ENCODE data around the gene PSMF1.

Gene PSMF1

DNA sequence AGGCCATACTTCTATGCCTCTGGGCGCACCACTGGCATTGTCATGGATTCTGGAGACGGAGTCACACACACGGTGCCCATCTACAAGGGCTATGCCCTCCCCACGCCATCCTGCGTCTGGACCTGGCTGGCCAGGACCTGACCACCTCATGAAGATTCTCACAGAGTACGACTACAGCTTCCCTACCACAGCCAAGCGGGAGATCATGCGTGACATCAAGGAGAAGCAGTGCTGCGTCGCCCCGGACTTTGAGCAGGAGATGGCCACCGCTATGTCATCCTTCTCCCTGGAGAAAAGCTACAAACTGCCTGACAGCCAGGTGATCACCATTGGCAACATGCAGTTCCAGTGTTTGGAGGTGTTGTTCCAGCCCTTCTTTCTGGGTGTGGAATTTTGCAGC is 42.6 kb downstream of the PSMF1 start:
- DNase-seq (ENCODE audit: low read depth, low spot score), result no peak
- H3K27ac ChIP-seq, result no peak overlapping the region

DNA sequence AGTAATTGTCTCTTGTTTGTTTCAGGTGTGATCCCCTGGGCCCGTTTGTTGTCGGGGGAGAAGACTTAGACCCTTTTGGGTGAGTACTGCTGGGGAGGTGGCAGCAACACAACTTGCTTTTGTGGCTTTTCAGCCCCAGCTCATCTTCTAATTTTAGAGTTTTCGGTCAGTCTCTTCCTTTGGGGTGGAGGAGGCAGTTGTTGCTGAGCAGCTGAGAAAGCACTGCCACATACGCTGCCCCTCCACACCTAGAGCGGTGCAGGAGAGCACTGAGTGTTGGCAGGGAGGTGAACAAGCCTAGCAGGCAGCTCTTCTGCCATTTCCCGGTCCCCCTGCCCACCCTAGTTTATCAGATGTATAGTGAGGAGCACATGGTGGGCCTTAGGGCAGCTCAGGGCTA is 44.7 kb downstream of the PSMF1 start:
- H3K27ac ChIP-seq, result no peak overlapping the region
- DNase-seq (ENCODE audit: low read depth, low spot score), result no peak

DNA sequence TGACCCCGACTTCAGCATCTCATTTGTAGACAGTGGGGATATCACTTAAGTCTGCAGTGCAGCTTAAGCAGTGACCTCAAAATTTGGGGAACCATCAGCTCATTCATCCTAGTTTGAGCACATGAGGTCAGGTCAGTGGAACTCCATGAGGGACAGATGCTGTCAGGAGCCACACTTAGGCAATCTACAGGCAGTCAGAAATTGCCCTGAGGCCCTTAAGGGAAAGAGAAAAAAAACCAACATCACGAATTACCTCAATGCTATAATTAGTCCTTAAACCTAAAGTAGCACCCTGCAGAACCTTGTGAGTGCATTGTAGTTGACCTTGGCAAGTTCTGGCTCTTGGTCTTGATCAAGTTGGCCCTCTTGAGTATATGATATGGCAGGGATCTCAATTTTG is 45.3 kb downstream of the PSMF1 start:
- H3K27ac ChIP-seq, result no peak overlapping the region
- no peak for DNase-seq (ENCODE audit: low read depth, low spot score)

- H3K27ac ChIP-seq, result no peak overlapping the region
- DNase-seq (ENCODE audit: low read depth, low spot score), result no peak
Measured at GRCh38 chr20:1164871-1165270, 46.5 kb downstream of the PSMF1 start.

- no peak for DNase-seq (ENCODE audit: low read depth, low spot score)
- H3K27ac ChIP-seq, result no peak overlapping the region
Measured at GRCh38 chr20:1165521-1165920, 47.1 kb downstream of the PSMF1 start.

- H3K27ac ChIP-seq, result no peak overlapping the region
- DNase-seq (ENCODE audit: low read depth, low spot score), result no peak
Measured at GRCh38 chr20:1165941-1166340, 47.5 kb downstream of the PSMF1 start.

DNA sequence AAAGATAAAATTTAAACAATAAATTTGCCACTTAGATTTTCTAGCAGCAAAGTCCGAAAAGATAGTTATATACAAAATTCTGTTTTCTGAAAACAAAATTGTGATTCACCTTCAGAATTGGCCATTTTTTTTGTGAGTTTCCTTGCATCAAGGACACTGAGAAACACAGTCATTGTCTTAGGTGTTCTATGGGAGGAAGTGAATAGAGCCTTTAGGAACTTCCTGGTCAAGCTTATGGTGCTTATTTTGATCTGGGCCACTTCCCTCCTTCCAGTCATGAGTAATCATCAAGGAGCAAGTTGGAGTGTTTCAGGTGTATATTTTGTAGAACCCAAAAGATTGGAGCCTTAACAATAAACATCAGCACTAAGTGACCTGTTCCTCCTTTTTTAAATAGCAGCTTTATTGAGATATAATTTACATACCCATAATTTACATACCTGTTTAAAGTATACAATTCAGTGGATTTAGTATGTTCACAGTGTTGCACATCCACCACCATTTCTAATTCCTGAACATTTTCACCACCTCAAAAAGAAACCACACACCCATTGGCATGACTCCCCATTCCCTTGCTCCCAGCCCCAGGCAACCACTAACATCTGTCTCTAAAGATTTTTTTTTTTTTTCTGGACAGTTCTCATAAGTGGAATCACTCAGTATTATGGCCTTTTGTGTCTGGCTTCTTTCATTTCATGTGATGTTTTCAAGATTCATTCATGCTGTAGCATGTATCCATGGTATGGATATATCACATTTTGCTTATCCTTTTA is 48.7 kb downstream of the PSMF1 start:
- DNase-seq (ENCODE audit: low read depth, low spot score), result no peak
- H3K27ac ChIP-seq, result no peak overlapping the region

- H3K27ac ChIP-seq, result no peak overlapping the region
- DNase-seq (ENCODE audit: low read depth, low spot score), result no peak
Measured at GRCh38 chr20:1169224-1169623, 50.8 kb downstream of the PSMF1 start.

GRCh38 chr20:1171461-1172093 is 53.2 kb downstream of the PSMF1 start:
- no peak for DNase-seq (ENCODE audit: low read depth, low spot score)
- no peak overlapping the region for H3K27ac ChIP-seq

- no peak overlapping the region for H3K27ac ChIP-seq
- DNase-seq (ENCODE audit: low read depth, low spot score), result no peak
Measured at GRCh38 chr20:1173698-1174097, 55.3 kb downstream of the PSMF1 start.

GRCh38 chr20:1174787-1175186 is 56.4 kb downstream of the PSMF1 start:
- no peak for DNase-seq (ENCODE audit: low read depth, low spot score)
- no peak overlapping the region for H3K27ac ChIP-seq

- no peak overlapping the region for H3K27ac ChIP-seq
- DNase-seq (ENCODE audit: low read depth, low spot score), result no peak
Measured at GRCh38 chr20:1177680-1178079, 59.3 kb downstream of the PSMF1 start.

GRCh38 chr20:1178103-1178502 is 59.7 kb downstream of the PSMF1 start:
- no peak overlapping the region for H3K27ac ChIP-seq
- DNase-seq (ENCODE audit: low read depth, low spot score), result no peak

- H3K27ac ChIP-seq, result no peak overlapping the region
- DNase-seq (ENCODE audit: low read depth, low spot score), result no peak
Measured at GRCh38 chr20:1178623-1179022, 60.2 kb downstream of the PSMF1 start.

DNA sequence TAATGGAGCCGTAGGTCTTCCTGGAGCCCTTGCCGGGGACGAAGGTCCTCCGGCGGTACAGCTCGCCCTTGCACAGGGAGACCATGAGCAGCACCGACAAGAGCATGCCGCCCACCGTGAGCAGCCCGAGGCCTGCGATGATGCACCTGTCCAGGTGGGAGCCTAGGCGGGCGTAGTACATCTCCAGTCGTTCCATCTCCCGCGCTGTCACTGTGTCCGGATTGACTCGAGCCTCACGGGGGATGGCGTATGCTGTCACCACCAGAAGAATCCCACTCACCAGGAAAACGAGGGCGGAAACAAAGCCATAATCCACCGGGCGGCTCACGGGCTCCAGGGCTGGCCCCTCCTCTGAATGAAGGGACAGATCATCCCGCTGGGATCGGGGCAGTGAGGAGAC is 62.5 kb downstream of the PSMF1 start:
- no peak for DNase-seq (ENCODE audit: low read depth, low spot score)
- no peak overlapping the region for H3K27ac ChIP-seq

- H3K27ac ChIP-seq, result no peak overlapping the region
- no peak for DNase-seq (ENCODE audit: low read depth, low spot score)
Measured at GRCh38 chr20:1182106-1182505, 63.7 kb downstream of the PSMF1 start.

DNA sequence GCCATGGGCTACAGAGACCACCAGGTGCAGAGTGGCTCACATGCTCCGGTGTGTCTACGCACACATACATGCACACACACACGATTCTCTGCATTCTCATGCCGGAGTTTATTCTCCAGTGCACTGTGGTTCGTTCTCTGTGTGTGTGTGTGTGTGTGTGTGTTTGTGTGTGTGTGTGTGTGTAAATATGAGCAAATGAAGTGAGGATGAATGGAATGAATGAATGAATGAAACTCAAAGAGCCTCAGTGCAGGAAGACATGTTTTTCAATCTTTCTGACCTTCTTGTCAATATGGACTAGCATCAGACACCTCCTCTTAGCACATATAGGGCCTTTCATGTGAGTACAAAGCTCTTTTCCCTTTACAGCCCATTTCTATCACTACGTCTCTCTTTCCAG is 64.8 kb downstream of the PSMF1 start:
- DNase-seq (ENCODE audit: low read depth, low spot score), result no peak

GRCh38 chr20:1184260-1184637 is 65.8 kb downstream of the PSMF1 start:
- H3K27ac ChIP-seq, result no peak overlapping the region
- no peak for DNase-seq (ENCODE audit: low read depth, low spot score)

More for the DNA sequence above, 64.8 kb downstream of the PSMF1 start:
- H3K27ac ChIP-seq, result no peak overlapping the region

GRCh38 chr20:1184638-1185315 is 66.4 kb downstream of the PSMF1 start, which contains the start of gene TMEM74B:
Gene TMEM74B (minus strand): TSS chr20:1184981. CDS start chr20:1183801, 1,180 bp downstream.
- no peak for DNase-seq (ENCODE audit: low read depth, low spot score)
- H3K27ac ChIP-seq, result no peak within 1 kb of the TSS

- no peak overlapping the region for H3K27ac ChIP-seq
- no peak for DNase-seq (ENCODE audit: low read depth, low spot score)
Measured at GRCh38 chr20:1185316-1185741, 66.9 kb downstream of the PSMF1 start.

GRCh38 chr20:1185790-1186334 is 67.5 kb downstream of the PSMF1 start:
- DNase-seq (ENCODE audit: low read depth, low spot score), result no peak
- H3K27ac ChIP-seq, result no peak overlapping the region
